ENCODE measurements around the gene LRP1B.

GRCh38 chr2:141770530-141770929 is 360.3 kb downstream of the LRP1B start:
- TF ChIP-seq CTCF (conservative IDR thresholded peaks at IDR 0.05; ENCODE audit: low read length) (no peak), EZH2phosphoT487 (IDR thresholded peaks at IDR 0.05; ENCODE audit: borderline replicate concordance) (no peak)
